Stomach (tissue), 9 donors: ENCODE results near the gene FBXL17. TPM values are rescaled to one million over a fixed set of nuclear protein-coding genes. Genes with fewer than 3 reads are reported as not detected.

Experiments used
- DNase-seq, 2 donors: peaks; one replicate each; pipeline versions ENCODE4 v3.0.0 to v3.0.0-alpha.2; 2013 to 2019
- H3K27ac ChIP-seq, 5 donors: fragments of 200-600 bp in 4 of 5; sonication (generic) in 4 of 5; one replicate each; pipeline ENCODE4 v1.5.1; 2013 to 2019; ENCODE audit warnings: mild to moderate bottlenecking in 1 of 5, moderate library complexity in 1 of 5
- H3K27me3 ChIP-seq, 3 donors: fragments of 200-600 bp; sonication (generic); one replicate each; pipeline ENCODE4 v1.5.1; 2017 to 2019; ENCODE audit warnings: mixed run types in 1 of 3
- H3K36me3 ChIP-seq, 4 donors: fragments of 200-600 bp; sonication (generic); 1 replicate in 3 of 4; 2 replicates in 1 of 4; pipeline ENCODE4 v1.5.1; 2016 to 2019
- H3K4me1 ChIP-seq, 4 donors: fragments of 200-600 bp; sonication (generic); one replicate each; pipeline ENCODE4 v1.5.1; 2016 to 2019
- H3K4me3 ChIP-seq, 4 donors: fragments of 200-600 bp; sonication (generic) in 3 of 4; one replicate each; pipeline ENCODE4 v1.5.1; 2016 to 2019; ENCODE audit warnings: mild to moderate bottlenecking in 1 of 4
- H3K9me3 ChIP-seq, 4 donors: fragments of 200-600 bp; sonication (generic); one replicate each; pipeline ENCODE4 v1.5.1; 2016 to 2019
- EP300 ChIP-seq: sonication (generic); formaldehyde crosslinking; IDR thresholded peaks from one replicate; pipeline ENCODE4 v1.6.1; 2017; ENCODE audit warnings: antibody characterized with exemption
- POLR2A ChIP-seq, 4 donors: fragments of 450-650 bp; IDR thresholded peaks; one replicate each; pipeline ENCODE4 v1.6.1; 2016; ENCODE audit warnings: antibody characterized with exemption in 4 of 4, control low read depth in 2 of 4, mild to moderate bottlenecking in 1 of 4, moderate library complexity in 1 of 4
- POLR2AphosphoS5 ChIP-seq, 3 donors: sonication (generic); formaldehyde crosslinking; IDR thresholded peaks; one replicate each; pipeline ENCODE4 v1.6.1; 2016; ENCODE audit warnings: antibody characterized with exemption in 3 of 3
- WGBS, 5 donors: extraction: QIAGEN DNeasy Blood & Tissue Kit in 3 of 5; methylation state at CpG; one replicate each; pipeline versions ENCODE4 v1.1.5 to v1.1.7; 2013 to 2018; 5-methylcytosine and 5-hydroxymethylcytosine counted together
- intact Hi-C: fragments of 100-400 bp; cut with DNase I; formaldehyde crosslinking; loops from one replicate; pipeline ENCODE4 v1.15.1; 2023; ENCODE audit warnings: low total_unique reads
- polyA plus RNA-seq, 3 donors: library from polyadenylated mRNA; stranded (reverse); fragments of 200-250 nt; gene quantifications; one replicate each; pipeline ENCODE4 v1.2.3, GENCODE V29; 2013
- total RNA-seq, 5 donors: library from RNA; depleted of rRNA; stranded (reverse); fragments of >200 nt; gene quantifications; one replicate each; pipeline versions ENCODE4 v1.1.0 to v1.2.3, GENCODE V29; 2014 to 2016
- TF ChIP-seq, protein P1 (sequence below), 7 experiments: fragments of 450-650 bp in 4 of 7; fragments of 200-600 bp in 3 of 7; sonication (generic) in 3 of 7; IDR thresholded peaks; one replicate each; pipeline ENCODE4 v1.5.1; 2016 to 2019; ENCODE audit warnings: antibody characterized with exemption in 7 of 7, control low read depth in 2 of 7, mild to moderate bottlenecking in 1 of 7
- donor health status: healthy with polysubstance abuse.
- donor health status: Bipolar disorder and iron deficiency.
- donor health status: healthy.

Gene FBXL17
- total and polyA plus RNA-seq, 8 donors = 3.8 to 28.0 (median 14.4) TPM

DNA sequence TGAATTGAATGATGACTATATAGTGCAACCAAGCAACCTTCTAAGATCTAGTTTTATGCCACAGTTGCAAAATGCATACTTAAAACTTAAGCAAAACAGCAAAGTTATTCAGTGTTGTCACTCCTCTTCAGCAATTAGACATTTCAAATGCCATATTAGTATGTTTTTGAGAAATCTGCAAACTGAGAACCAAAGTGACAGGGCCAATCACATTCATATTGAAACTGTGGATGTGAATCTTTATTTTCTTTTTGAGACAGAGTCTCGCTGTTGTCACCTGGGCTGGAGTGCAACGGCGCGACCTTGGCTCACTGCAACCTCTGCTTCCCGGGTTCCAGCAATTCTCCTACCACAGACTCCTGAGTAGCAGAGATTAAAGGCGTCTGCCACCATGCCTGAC lies 461.9 kb downstream of the FBXL17 start:
- 77 to 91% (median 89%) methylated on average over 6 of the region's 6 CpGs for WGBS, 5 donors
- no peak for DNase-seq
- no peaks in the 10 kb centered on the region for H3K4me1 ChIP-seq
- intact Hi-C loops = no loop called here
- TF ChIP-seq POLR2AphosphoS5 (IDR thresholded peaks at IDR 0.05) (no peak), EP300 (no peak), POLR2A (IDR thresholded peaks at IDR 0.05) (no peak)
- TF ChIP-seq, protein P1, sequence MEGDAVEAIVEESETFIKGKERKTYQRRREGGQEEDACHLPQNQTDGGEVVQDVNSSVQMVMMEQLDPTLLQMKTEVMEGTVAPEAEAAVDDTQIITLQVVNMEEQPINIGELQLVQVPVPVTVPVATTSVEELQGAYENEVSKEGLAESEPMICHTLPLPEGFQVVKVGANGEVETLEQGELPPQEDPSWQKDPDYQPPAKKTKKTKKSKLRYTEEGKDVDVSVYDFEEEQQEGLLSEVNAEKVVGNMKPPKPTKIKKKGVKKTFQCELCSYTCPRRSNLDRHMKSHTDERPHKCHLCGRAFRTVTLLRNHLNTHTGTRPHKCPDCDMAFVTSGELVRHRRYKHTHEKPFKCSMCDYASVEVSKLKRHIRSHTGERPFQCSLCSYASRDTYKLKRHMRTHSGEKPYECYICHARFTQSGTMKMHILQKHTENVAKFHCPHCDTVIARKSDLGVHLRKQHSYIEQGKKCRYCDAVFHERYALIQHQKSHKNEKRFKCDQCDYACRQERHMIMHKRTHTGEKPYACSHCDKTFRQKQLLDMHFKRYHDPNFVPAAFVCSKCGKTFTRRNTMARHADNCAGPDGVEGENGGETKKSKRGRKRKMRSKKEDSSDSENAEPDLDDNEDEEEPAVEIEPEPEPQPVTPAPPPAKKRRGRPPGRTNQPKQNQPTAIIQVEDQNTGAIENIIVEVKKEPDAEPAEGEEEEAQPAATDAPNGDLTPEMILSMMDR (IDR thresholded peaks at IDR 0.05) = no peak
- no peaks in the 10 kb centered on the region for H3K36me3 ChIP-seq
- no peaks in the 10 kb centered on the region for H3K27me3 ChIP-seq
- no peak overlapping the region for H3K4me3 ChIP-seq
- H3K27ac ChIP-seq = no peak overlapping the region
- no peaks in the 10 kb centered on the region for H3K9me3 ChIP-seq

DNA sequence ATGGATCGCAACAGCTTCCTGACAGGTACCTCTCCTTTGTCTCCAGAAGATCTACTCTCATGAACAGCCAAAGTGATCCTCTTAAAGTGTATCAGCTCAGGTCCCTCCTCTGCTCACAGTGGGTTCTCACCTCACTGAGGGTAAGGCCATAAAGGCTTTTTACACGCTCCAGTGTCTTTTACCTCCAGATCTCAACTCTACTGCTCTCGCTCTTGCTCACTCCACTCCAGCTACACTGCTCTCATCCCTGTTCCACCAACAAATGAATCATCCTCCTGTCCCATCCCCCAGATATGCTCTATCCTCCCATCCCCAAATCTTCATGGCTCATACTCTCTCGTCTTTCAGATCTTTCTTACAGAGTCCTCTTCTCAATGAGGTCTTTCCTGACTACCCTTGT lies 462.5 kb downstream of the FBXL17 start:
- DNase-seq = no peak
- H3K9me3 ChIP-seq = no peaks in the 10 kb centered on the region
- WGBS, 5 donors = 94 to 96% (median 94%) methylated on average over 4 of the region's 4 CpGs
- H3K27ac ChIP-seq = no peak overlapping the region
- H3K36me3 ChIP-seq = no peaks in the 10 kb centered on the region
- intact Hi-C loops = no loop called here
- no peak for TF ChIP-seq POLR2AphosphoS5 (IDR thresholded peaks at IDR 0.05)
- no peak for TF ChIP-seq EP300
- no peak for TF ChIP-seq POLR2A (IDR thresholded peaks at IDR 0.05)
- TF ChIP-seq, protein P1 (IDR thresholded peaks at IDR 0.05) = no peak
- H3K27me3 ChIP-seq = no peaks in the 10 kb centered on the region
- H3K4me3 ChIP-seq = no peak overlapping the region
- no peaks in the 10 kb centered on the region for H3K4me1 ChIP-seq

DNA sequence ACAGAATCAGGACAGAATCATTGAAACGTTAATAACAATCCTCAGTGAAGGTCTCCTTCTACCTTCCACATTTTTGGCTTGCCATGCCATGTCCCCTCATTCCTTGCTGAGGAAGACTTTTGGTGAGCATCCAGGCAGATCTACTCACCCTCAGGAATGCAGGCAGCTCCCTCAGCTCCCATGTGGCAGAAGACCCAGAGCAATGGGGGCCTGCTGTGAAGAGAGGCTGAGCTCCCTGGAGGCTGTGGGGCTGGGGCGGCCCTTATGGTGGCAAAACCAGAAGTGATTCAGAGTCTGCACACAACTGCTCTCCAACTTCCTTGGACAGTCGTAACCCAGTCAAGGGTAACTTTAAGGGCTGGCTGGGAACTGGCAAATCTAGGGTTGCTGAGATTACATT lies 463.9 kb downstream of the FBXL17 start:
- no peak for TF ChIP-seq POLR2A (IDR thresholded peaks at IDR 0.05)
- TF ChIP-seq, protein P1 (IDR thresholded peaks at IDR 0.05) = no peak
- TF ChIP-seq EP300 = no peak
- no peak for TF ChIP-seq POLR2AphosphoS5 (IDR thresholded peaks at IDR 0.05)
- WGBS, 5 donors = 74 to 92% (median 88%) methylated on average over 3 of the region's 3 CpGs
- no peak overlapping the region for H3K4me3 ChIP-seq
- no peak for DNase-seq
- no peaks in the 10 kb centered on the region for H3K36me3 ChIP-seq
- H3K9me3 ChIP-seq = no peaks in the 10 kb centered on the region
- intact Hi-C loops = no loop called here
- no peak overlapping the region for H3K27ac ChIP-seq
- no peaks in the 10 kb centered on the region for H3K4me1 ChIP-seq
- no peaks in the 10 kb centered on the region for H3K27me3 ChIP-seq

DNA sequence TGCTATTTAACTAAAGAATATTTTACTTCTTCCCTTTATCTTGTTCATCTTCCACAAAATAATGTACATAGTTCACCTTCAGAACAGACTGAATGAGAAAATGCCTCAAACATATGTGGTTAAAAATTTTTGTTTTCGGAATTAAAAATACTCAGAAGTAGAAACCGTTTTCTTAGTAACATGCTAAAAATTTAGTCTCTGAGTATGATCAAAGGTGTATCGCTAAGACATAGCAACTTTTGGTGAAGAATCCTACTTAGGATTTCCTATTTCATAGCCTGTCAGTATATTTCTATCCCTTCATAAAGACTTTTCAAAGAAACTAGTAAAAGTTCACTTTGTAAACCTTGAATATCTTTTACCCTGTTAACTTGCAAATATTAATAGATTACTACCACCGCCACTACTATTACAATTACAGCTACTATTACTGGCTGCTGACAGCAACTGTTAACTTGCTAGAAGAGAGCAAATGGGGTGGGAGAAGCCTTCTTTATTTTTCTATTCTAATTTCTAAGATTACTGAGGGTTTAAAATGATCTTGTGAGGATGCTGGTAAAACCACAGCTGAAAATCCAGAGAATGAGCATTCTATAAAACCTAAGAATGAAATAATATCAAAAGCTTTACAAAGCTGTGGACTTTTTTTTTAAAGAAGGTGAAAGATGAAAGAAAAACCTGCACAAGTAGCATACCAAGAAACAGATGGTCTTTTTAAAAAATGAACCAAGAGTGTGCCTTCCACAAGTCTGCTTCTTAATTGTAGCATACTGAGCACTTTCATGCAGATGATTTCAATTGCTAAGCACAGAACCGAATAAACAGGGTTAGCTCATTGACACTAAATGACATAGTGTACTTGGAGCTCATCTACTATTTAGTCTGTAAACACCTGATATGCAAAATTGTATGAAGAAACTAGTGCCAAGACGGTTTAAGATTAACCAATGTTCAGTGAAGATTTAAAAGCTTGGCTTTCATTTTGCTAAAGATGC lies 464.9 kb downstream of the FBXL17 start:
- DNase-seq = no peak
- H3K27ac ChIP-seq = no peak overlapping the region
- peaks cover 0 to 6% (median 0%) of the 10 kb centered on the region in 4 donors for H3K4me1 ChIP-seq
- 74 to 81% (median 77%) methylated on average over 6 of the region's 6 CpGs for WGBS, 5 donors
- no peaks in the 10 kb centered on the region for H3K9me3 ChIP-seq
- intact Hi-C loops = no loop called here
- no peak overlapping the region for H3K4me3 ChIP-seq
- no peaks in the 10 kb centered on the region for H3K27me3 ChIP-seq
- no peaks in the 10 kb centered on the region for H3K36me3 ChIP-seq
- TF ChIP-seq EP300 = no peak
- TF ChIP-seq, protein P1 (IDR thresholded peaks at IDR 0.05) = no peak
- TF ChIP-seq POLR2AphosphoS5 (IDR thresholded peaks at IDR 0.05) = no peak
- TF ChIP-seq POLR2A (IDR thresholded peaks at IDR 0.05) = no peak
